ENCODE measurements around the gene ANKUB1. TPM values are rescaled to one million over a fixed set of nuclear protein-coding genes. Genes with fewer than 3 reads are reported as not detected.

The ANKUB1 gene
- total RNA-seq, 1 donor from 2014 or later = not detected

DNA sequence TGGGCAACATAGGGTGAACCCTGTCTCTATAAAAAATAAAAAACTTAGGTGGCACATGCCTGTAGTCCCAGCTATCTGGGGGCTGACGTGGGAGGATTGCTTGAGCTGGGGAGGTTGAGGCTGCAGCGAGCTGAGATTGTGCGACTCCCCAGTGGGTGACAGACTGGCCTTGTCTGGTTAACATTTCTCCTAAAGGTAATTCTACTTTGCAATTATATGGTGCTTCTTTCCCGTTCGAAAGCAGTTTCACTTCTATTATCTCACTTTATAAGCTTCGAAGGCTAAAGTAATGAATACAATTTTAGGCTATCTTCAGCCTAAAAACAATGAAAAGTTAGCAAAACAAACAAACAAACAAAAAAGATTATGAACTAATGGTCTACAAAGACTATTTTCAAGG, 75.4 kb downstream of the ANKUB1 start:
- H3K4me3 Mint-ChIP-seq (ENCODE audit: unreplicated experiment) = no peak overlapping the region

GRCh38 chr3:149715247-149715646, 77.1 kb downstream of the ANKUB1 start:
- no peak for DNase-seq
- Mint-ChIP-seq H3K36me3 (ENCODE audit: unreplicated experiment) (no peaks in the 10 kb centered on the region), H3K9me3 (ENCODE audit: unreplicated experiment) (no peaks in the 10 kb centered on the region), H3K4me3 (ENCODE audit: unreplicated experiment) (no peak overlapping the region), H3K27me3 (ENCODE audit: unreplicated experiment) (peaks cover 2% of the 10 kb centered on the region), H3K27ac (ENCODE audit: unreplicated experiment) (no peak overlapping the region), H3K4me1 (ENCODE audit: low read depth, unreplicated experiment) (no peaks in the 10 kb centered on the region)
- TF ChIP-seq, protein P1, sequence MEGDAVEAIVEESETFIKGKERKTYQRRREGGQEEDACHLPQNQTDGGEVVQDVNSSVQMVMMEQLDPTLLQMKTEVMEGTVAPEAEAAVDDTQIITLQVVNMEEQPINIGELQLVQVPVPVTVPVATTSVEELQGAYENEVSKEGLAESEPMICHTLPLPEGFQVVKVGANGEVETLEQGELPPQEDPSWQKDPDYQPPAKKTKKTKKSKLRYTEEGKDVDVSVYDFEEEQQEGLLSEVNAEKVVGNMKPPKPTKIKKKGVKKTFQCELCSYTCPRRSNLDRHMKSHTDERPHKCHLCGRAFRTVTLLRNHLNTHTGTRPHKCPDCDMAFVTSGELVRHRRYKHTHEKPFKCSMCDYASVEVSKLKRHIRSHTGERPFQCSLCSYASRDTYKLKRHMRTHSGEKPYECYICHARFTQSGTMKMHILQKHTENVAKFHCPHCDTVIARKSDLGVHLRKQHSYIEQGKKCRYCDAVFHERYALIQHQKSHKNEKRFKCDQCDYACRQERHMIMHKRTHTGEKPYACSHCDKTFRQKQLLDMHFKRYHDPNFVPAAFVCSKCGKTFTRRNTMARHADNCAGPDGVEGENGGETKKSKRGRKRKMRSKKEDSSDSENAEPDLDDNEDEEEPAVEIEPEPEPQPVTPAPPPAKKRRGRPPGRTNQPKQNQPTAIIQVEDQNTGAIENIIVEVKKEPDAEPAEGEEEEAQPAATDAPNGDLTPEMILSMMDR (IDR thresholded peaks at IDR 0.05; ENCODE audit: partially characterized antibody, unreplicated experiment) = no peak

More for the DNA sequence above, 75.4 kb downstream of the ANKUB1 start:
- no peaks in the 10 kb centered on the region for H3K4me1 Mint-ChIP-seq (ENCODE audit: low read depth, unreplicated experiment)
- H3K27ac Mint-ChIP-seq (ENCODE audit: unreplicated experiment) = no peak overlapping the region
- H3K36me3 Mint-ChIP-seq (ENCODE audit: unreplicated experiment) = peaks cover 11% of the 10 kb centered on the region
- peaks cover 2% of the 10 kb centered on the region for H3K27me3 Mint-ChIP-seq (ENCODE audit: unreplicated experiment)
- TF ChIP-seq, protein P1 (IDR thresholded peaks at IDR 0.05; ENCODE audit: partially characterized antibody, unreplicated experiment) = no peak
- DNase-seq = no peak
- H3K9me3 Mint-ChIP-seq (ENCODE audit: unreplicated experiment) = peaks cover 7% of the 10 kb centered on the region

DNA sequence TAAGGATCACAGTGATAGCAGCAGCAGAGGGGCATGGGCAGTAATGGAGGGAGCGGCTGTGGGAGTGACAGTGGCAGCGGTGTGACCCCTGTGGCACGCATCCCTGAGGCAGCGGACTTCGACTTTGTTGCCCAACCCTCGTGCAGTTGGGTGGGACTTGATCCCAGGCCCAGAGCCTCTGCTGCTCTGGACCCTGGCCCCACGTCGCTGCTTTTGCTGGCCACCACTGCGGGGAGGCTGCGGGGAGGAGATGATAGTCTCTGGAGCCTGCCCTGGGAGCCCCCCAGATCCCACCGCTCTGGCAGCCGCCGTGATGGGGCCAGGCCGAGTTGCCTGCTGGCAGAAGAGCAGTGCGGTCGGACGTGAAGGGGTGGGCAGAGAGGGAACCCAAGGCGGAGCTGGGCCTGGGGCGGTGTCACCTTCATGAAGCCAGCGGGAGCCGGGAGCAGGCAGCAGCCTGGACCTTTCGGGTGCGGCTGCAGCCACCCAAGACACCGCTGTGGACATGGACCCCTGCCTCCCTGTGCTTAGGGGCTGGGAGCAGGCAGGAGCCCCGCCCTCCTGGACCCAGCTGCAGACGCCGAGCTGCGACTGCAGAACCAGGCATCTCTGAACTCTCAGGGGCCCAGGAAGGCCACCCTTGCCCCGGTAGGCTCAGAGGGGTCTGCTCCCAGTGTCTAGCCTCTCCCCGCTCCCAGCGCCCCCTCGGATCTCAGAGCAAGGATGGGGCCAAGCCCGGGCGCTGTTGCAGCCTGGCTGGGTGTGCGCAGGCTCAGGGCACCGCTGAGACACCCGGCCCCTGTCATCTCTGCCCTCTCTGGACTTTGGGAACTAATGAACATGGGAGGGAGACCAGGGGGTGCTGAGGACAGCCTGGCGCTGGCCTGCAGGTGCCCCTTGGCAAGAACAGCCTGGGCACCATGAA, 78.4 kb downstream of the ANKUB1 start:
- Mint-ChIP-seq H3K9me3 (ENCODE audit: unreplicated experiment) (peaks cover 2% of the 10 kb centered on the region), H3K27ac (ENCODE audit: unreplicated experiment) (no peak overlapping the region), H3K27me3 (ENCODE audit: unreplicated experiment) (peaks cover 2% of the 10 kb centered on the region), H3K4me3 (ENCODE audit: unreplicated experiment) (no peak overlapping the region), H3K36me3 (ENCODE audit: unreplicated experiment) (no peaks in the 10 kb centered on the region), H3K4me1 (ENCODE audit: low read depth, unreplicated experiment) (peaks cover 3% of the 10 kb centered on the region)
- no peak for DNase-seq
- TF ChIP-seq, protein P1 (IDR thresholded peaks at IDR 0.05; ENCODE audit: partially characterized antibody, unreplicated experiment) = no peak

Other genes starting within 250 kb of the ANKUB1 start
- gene WWTR1, start 134.5 kb downstream of the ANKUB1 start, total RNA-seq (ENCODE audit: unreplicated experiment) = 2.3 TPM
- gene COMMD2, start 40.1 kb downstream of the ANKUB1 start, total RNA-seq (ENCODE audit: unreplicated experiment) = 60.8 TPM
- 29.0 TPM for gene RNF13, start 20.7 kb upstream of the ANKUB1 start, total RNA-seq (ENCODE audit: unreplicated experiment)
- 364 TPM for gene PFN2, start 178.3 kb upstream of the ANKUB1 start, total RNA-seq (ENCODE audit: unreplicated experiment)

Measured in glutamatergic neuron (in vitro differentiated cells).